AG04450 (cell line): ENCODE measurements around the gene CPNE4. TPM values are rescaled to one million over a fixed set of nuclear protein-coding genes. Genes with fewer than 3 reads are reported as not detected.

Experiments
- CTCF ChIA-PET: fragments of 300-600, 350-600 bp; formaldehyde crosslinking; extraction: SDS; loops from one replicate; lab custom pipeline; 2022; ENCODE audit warnings: antibody characterized with exemption, inconsistent platforms; lab: Charles Lee
- POLR2A ChIA-PET: fragments of 350-600 bp; formaldehyde crosslinking; extraction: SDS; loops from one replicate; lab custom pipeline; 2021; ENCODE audit warnings: antibody characterized with exemption, inconsistent platforms; lab: Yijun Ruan, JAX
- DNase-seq: peaks from one replicate; pipeline ENCODE4 v3.0.0-alpha.2; 2011; ENCODE audit warnings: low read depth, low spot score
- H3K27ac ChIP-seq: one replicate; pipeline ENCODE4 v1.5.1; 2012; ENCODE audit warnings: low read depth, low read length, control low read depth
- H3K27me3 ChIP-seq: one replicate; pipeline ENCODE4 v1.6.0; 2012; ENCODE audit warnings: low read length; ENCODE audit not compliant: control insufficient read depth, insufficient read depth
- H3K4me3 ChIP-seq: 2 replicates; pipeline ENCODE4 v1.5.1; 2011; ENCODE audit warnings: mild to moderate bottlenecking, low read depth, low read length, control low read depth
- H3K9me3 ChIP-seq: 2 replicates; pipeline ENCODE4 v1.5.1; 2012; ENCODE audit warnings: low read length; ENCODE audit not compliant: control insufficient read depth, insufficient read depth
- polyA plus RNA-seq: library from polyadenylated mRNA; depleted of rRNA; stranded (reverse); fragments of >200 nt; gene quantifications from 2 replicates; pipeline ENCODE4 v1.2.3, GENCODE V29; 2011
- TF ChIP-seq, protein P1 (sequence below): IDR thresholded peaks from 2 replicates; pipeline ENCODE4 v1.5.1; 2011; ENCODE audit warnings: low read depth, low read length, control low read depth, inconsistent platforms

Gene CPNE4
- polyA plus RNA-seq, 1 experiment, result not detected

- Histone ChIP-seq H3K27me3 (no peaks in the 10 kb centered on the region), H3K27ac (no peak overlapping the region), H3K4me3 (no peak overlapping the region), H3K9me3 (no peaks in the 10 kb centered on the region)
- TF ChIP-seq, protein P1, sequence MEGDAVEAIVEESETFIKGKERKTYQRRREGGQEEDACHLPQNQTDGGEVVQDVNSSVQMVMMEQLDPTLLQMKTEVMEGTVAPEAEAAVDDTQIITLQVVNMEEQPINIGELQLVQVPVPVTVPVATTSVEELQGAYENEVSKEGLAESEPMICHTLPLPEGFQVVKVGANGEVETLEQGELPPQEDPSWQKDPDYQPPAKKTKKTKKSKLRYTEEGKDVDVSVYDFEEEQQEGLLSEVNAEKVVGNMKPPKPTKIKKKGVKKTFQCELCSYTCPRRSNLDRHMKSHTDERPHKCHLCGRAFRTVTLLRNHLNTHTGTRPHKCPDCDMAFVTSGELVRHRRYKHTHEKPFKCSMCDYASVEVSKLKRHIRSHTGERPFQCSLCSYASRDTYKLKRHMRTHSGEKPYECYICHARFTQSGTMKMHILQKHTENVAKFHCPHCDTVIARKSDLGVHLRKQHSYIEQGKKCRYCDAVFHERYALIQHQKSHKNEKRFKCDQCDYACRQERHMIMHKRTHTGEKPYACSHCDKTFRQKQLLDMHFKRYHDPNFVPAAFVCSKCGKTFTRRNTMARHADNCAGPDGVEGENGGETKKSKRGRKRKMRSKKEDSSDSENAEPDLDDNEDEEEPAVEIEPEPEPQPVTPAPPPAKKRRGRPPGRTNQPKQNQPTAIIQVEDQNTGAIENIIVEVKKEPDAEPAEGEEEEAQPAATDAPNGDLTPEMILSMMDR, result no peak
- CTCF ChIA-PET, result no interaction called here
- no peak for DNase-seq
- POLR2A ChIA-PET, result interaction anchor here (0.6 kb wide), 1 partner anchor 28 kb away, joined by 4 read pairs; no protein-coding TSS in a partner anchor
Observed at GRCh38 chr3:131708241-131708640, 326.6 kb downstream of the CPNE4 start.

- POLR2A ChIA-PET, result no interaction called here
- DNase-seq, result no peak
- CTCF ChIA-PET, result no interaction called here
- H3K4me3 ChIP-seq, result no peak overlapping the region
- H3K27me3 ChIP-seq, result no peaks in the 10 kb centered on the region
- H3K9me3 ChIP-seq, result no peaks in the 10 kb centered on the region
- H3K27ac ChIP-seq, result no peak overlapping the region
- TF ChIP-seq, protein P1, result no peak
Observed at GRCh38 chr3:131705558-131706051, 329.2 kb downstream of the CPNE4 start.

DNA sequence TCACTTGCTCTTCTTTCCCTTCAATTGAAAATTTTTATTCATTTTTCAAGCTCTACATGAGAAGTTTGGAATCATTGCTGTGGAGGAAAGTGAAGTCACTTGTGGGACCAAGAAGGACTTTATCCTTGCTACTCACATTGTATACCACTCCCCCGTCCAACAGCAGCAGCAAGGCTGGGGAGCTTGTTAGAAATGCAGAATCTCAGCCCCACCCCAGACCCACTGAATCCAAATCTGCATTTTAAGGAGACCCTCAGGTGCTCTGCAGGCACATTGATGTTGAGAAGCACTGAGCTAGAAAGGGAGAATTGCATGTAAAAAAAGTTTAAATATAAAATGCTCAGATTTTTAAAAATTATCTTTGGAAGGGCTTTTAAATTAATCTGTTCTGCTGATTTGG is 329.7 kb downstream of the CPNE4 start:
- Histone ChIP-seq H3K27me3 (no peaks in the 10 kb centered on the region), H3K4me3 (no peak overlapping the region), H3K9me3 (no peaks in the 10 kb centered on the region), H3K27ac (no peak overlapping the region)
- no peak for DNase-seq
- ChIA-PET POLR2A (no interaction called here), CTCF (no interaction called here)
- TF ChIP-seq, protein P1, result no peak

DNA sequence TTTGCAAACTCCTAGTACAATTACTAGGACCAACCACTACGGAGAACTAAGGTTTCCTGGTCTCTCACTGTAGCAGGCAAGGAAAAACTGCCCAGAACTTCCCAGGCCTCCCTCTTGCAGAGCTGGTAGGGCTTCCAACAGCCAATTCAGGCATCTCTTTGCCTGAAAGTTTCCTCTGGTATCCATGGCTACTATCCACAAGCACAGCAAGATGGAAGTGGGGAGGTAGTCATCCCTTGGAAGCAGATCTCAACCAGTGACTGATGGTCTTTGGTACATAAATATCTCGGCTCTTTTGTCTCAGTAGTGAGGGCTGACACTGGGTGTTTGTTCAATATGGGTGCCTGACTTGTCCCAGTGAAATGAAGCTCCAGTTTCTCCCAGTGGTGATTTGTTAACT is 330.7 kb downstream of the CPNE4 start:
- Histone ChIP-seq H3K27me3 (no peaks in the 10 kb centered on the region), H3K9me3 (no peaks in the 10 kb centered on the region), H3K4me3 (no peak overlapping the region), H3K27ac (no peak overlapping the region)
- no peak for DNase-seq
- TF ChIP-seq, protein P1, result no peak
- POLR2A ChIA-PET, result no interaction called here
- CTCF ChIA-PET, result no interaction called here

DNA sequence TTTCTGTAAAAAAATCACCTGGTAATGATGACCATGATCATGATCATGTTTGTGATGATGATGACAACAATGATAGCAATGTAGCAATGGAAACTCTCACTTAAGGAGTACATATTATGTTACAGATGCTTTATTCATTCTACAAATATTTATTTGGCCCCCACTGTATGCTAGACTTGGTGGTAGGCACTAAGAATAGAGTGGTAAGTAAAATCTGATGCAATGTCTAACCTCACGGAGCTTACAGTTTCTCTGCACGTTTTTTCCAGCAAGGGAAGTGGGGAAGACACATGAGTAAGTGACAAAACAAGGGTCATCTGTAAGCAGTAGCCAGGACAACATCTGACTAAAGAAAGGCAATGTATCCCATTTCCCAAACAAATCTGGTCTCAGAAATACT is 332.7 kb downstream of the CPNE4 start:
- no peak for DNase-seq

More for the DNA sequence above, 332.7 kb downstream of the CPNE4 start:
- no peak overlapping the region for H3K27ac ChIP-seq
- no peaks in the 10 kb centered on the region for H3K27me3 ChIP-seq
- H3K9me3 ChIP-seq, result no peaks in the 10 kb centered on the region
- POLR2A ChIA-PET, result no interaction called here
- CTCF ChIA-PET, result no interaction called here
- no peak overlapping the region for H3K4me3 ChIP-seq
- TF ChIP-seq, protein P1, result no peak
